Measurements from ENCODE around the gene CRACR2A.

CRACR2A gene

GRCh38 chr12:3601461-3602150 is 151.3 kb downstream of the CRACR2A start:
- Mint-ChIP-seq H3K27me3 (ENCODE audit: low read depth) (peaks cover 35% of the 10 kb centered on the region), H3K9me3 (no peaks in the 10 kb centered on the region)

GRCh38 chr12:3600951-3601350 is 152.0 kb downstream of the CRACR2A start:
- Mint-ChIP-seq H3K36me3 (ENCODE audit: low read depth) (no peaks in the 10 kb centered on the region), H3K27me3 (ENCODE audit: low read depth) (peaks cover 34% of the 10 kb centered on the region), H3K4me3 (no peak overlapping the region), H3K9me3 (no peaks in the 10 kb centered on the region), H3K4me1 (peaks cover 27% of the 10 kb centered on the region), H3K27ac (no peak overlapping the region)
- TF ChIP-seq CTCF (IDR thresholded peaks at IDR 0.05; ENCODE audit: unreplicated experiment in 3 of 3) = no peak

More at GRCh38 chr12:3601461-3602150, 151.3 kb downstream of the CRACR2A start:
- no peaks in the 10 kb centered on the region for H3K36me3 Mint-ChIP-seq (ENCODE audit: low read depth)
- H3K4me1 Mint-ChIP-seq = peaks cover 30% of the 10 kb centered on the region
- no peak overlapping the region for H3K27ac Mint-ChIP-seq
- TF ChIP-seq CTCF (IDR thresholded peaks at IDR 0.05; ENCODE audit: unreplicated experiment in 3 of 3) = no peak
- no peak overlapping the region for H3K4me3 Mint-ChIP-seq

GRCh38 chr12:3600039-3600720 is 152.7 kb downstream of the CRACR2A start:
- Mint-ChIP-seq H3K9me3 (no peaks in the 10 kb centered on the region), H3K27me3 (ENCODE audit: low read depth) (peaks cover 38% of the 10 kb centered on the region), H3K36me3 (ENCODE audit: low read depth) (no peaks in the 10 kb centered on the region), H3K27ac (no peak overlapping the region), H3K4me1 (peaks cover 22% of the 10 kb centered on the region), H3K4me3 (no peak overlapping the region)
- no peak for TF ChIP-seq CTCF (IDR thresholded peaks at IDR 0.05; ENCODE audit: unreplicated experiment in 3 of 3)

GRCh38 chr12:3598896-3599860 is 153.7 kb downstream of the CRACR2A start:
- H3K4me3 Mint-ChIP-seq = no peak overlapping the region
- no peaks in the 10 kb centered on the region for H3K9me3 Mint-ChIP-seq
- no peaks in the 10 kb centered on the region for H3K36me3 Mint-ChIP-seq (ENCODE audit: low read depth)
- no peak for TF ChIP-seq CTCF (IDR thresholded peaks at IDR 0.05; ENCODE audit: unreplicated experiment in 3 of 3)
- no peak overlapping the region for H3K27ac Mint-ChIP-seq
- H3K27me3 Mint-ChIP-seq (ENCODE audit: low read depth) = peaks cover 31% of the 10 kb centered on the region
- peaks cover 13% of the 10 kb centered on the region for H3K4me1 Mint-ChIP-seq

GRCh38 chr12:3597526-3598210 is 155.2 kb downstream of the CRACR2A start:
- Mint-ChIP-seq H3K27me3 (ENCODE audit: low read depth) (peaks cover 31% of the 10 kb centered on the region), H3K4me3 (no peak overlapping the region), H3K9me3 (no peaks in the 10 kb centered on the region), H3K4me1 (peaks cover 10% of the 10 kb centered on the region), H3K27ac (no peak overlapping the region), H3K36me3 (ENCODE audit: low read depth) (no peaks in the 10 kb centered on the region)
- TF ChIP-seq CTCF (IDR thresholded peaks at IDR 0.05; ENCODE audit: unreplicated experiment in 3 of 3) = no peak
